Measurements from ENCODE around the gene EFEMP1.

DNA sequence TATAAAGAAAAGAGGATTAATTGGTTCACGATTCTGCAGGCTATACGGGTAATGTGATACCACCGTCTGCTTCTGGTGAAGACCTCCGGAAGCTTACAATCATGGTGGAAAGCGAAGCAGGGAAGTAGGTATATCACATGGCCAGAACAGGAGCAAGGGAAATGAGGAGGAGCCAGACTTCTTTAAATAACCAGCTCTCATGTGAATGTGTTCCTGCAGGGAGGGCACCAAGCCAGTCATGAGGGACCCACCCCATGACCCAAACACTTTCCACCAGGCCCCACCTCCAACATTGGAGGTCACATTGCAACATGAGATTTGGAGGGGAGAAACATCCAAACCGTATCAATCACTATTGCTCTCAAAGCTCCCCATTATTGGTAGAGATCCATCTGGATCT, 61.8 kb downstream of the EFEMP1 start:
- TF ChIP-seq, protein P1, sequence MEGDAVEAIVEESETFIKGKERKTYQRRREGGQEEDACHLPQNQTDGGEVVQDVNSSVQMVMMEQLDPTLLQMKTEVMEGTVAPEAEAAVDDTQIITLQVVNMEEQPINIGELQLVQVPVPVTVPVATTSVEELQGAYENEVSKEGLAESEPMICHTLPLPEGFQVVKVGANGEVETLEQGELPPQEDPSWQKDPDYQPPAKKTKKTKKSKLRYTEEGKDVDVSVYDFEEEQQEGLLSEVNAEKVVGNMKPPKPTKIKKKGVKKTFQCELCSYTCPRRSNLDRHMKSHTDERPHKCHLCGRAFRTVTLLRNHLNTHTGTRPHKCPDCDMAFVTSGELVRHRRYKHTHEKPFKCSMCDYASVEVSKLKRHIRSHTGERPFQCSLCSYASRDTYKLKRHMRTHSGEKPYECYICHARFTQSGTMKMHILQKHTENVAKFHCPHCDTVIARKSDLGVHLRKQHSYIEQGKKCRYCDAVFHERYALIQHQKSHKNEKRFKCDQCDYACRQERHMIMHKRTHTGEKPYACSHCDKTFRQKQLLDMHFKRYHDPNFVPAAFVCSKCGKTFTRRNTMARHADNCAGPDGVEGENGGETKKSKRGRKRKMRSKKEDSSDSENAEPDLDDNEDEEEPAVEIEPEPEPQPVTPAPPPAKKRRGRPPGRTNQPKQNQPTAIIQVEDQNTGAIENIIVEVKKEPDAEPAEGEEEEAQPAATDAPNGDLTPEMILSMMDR (conservative IDR thresholded peaks at IDR 0.05; ENCODE audit: low read length) = no peak
- TF ChIP-seq EZH2phosphoT487 (IDR thresholded peaks at IDR 0.05; ENCODE audit: borderline replicate concordance, low read depth, low read length) = no peak
